NCI-H526 (cell line): ENCODE data around the gene ITGB6.
A peak's percentile ranks its signal among the peaks of the same experiment; 100 is the strongest.

Source experiments
- DNase-seq, 2 experiments: peaks; one replicate each; lab custom pipeline; 2025; lab: John Stamatoyannopoulos, UW

Gene ITGB6

GRCh38 chr2:160199683-160200389 lies at the start of gene ITGB6:
TSS of gene ITGB6 (minus strand) at chr2:160200272. CDS start at chr2:160200063, 209 bp downstream.
- DNase-seq = peak; percentile 40 to 56

DNA sequence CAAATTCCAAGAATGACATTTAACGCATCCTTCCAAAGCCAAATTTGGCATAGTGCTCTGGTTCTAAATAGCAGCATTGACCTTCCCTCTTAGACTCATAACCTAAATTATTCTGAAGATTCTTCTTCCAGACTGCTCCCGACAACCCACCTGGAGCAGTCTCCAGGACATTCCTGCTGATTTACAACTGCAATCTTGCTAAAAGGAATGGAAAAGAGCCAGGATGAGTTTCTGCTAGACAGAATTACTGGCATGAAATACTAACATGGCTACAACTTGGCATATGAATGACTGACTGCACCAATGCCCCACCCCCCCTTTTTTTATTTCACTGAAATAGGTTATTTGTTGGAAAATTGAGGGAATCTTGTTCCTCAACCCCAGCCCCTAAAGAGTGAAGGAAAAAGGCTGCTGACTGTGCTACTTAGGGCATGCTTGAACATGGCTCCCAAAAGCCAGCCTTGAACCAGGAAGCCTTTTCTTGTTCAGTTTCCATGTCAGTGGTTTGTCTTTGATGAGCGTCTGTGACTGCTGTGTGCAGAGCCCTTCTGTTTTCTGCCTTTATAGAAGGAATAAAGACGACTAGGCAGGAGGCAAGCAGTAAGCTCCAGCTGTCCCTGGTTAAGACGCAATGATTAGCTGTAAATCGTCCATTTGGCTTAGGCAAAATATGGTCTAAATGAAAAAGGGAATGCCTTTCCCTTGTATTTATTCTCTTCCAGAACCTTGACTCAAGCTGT lies 47.4 kb upstream of the ITGB6 start:
- no peak for DNase-seq

DNA sequence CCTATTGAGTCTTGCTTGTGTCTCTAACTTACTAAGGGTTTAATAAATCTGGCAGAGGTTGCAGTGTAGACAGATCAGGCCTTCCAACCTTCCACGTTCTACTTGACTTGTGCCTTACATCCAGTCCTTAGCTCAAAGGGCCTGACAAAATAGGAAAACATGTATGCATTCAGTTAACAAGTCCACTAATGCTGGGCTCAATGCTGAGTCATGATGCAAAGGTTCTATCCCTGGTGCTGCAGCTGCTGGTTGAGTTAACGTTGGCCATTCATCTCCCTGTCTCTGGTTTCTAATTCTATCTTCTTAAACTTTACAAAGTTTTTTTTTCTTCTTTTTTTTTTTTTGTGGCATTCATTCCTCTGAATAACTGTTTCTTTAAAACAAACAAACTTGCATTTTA lies 46.3 kb upstream of the ITGB6 start:
- no peak for DNase-seq

GRCh38 chr2:160245614-160246155 lies 45.6 kb upstream of the ITGB6 start:
- DNase-seq = no peak

DNA sequence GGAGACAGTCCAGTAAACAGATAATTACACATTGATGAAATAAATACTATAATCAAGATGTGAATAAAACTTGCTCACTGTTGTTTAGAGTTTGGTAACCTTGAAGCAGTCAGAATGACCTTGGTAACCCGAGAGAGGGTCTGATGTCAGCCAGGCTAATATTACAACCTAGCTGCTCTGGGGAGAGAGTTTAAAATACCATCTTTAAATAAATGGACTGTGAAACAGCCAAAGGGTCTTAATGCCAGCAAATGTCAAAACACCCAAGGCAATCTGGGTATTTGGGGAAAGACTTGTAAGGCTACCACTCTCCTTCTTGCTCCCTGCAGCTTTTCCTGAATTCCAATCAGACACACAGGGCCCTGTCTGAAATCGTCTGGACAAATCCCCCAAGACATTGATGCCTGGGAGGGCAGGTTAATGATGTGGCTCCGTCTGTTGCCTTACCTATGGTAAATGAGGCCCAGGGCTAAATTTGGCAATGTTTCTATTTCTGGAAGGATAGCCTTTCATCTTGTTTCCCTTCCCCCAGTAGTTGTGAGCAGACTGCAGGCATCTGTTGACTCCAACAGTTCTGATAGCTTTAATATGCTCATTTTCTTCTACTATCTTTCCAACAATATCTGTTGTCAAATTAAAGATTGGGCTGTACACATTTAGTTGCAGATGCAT lies 43.0 kb upstream of the ITGB6 start:
- no peak for DNase-seq

GRCh38 chr2:160241251-160242137 lies 41.4 kb upstream of the ITGB6 start:
- DNase-seq = no peak

- DNase-seq = no peak
These were observed 39.4 kb upstream of the ITGB6 start for GRCh38 chr2:160239436-160239835.

DNA sequence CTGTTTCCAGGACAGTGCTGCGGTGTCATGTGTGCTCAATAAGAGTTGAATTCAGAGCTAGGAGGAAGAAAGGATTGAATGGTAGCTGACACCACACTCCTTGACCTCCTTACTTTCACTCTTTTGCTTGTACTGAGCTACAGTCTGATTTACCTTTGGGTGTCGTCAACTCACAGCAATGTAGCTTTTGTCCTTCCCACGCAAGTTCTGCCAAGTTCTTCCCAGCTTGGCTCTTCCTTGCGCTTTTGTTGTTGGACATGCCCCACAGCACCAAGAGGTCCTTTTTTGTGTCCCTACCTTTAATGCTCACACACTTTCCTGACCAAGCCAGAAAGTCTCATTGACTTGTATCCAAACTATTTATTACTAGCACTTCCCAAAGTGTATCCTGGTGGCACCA lies 38.3 kb upstream of the ITGB6 start:
- DNase-seq = no peak

DNA sequence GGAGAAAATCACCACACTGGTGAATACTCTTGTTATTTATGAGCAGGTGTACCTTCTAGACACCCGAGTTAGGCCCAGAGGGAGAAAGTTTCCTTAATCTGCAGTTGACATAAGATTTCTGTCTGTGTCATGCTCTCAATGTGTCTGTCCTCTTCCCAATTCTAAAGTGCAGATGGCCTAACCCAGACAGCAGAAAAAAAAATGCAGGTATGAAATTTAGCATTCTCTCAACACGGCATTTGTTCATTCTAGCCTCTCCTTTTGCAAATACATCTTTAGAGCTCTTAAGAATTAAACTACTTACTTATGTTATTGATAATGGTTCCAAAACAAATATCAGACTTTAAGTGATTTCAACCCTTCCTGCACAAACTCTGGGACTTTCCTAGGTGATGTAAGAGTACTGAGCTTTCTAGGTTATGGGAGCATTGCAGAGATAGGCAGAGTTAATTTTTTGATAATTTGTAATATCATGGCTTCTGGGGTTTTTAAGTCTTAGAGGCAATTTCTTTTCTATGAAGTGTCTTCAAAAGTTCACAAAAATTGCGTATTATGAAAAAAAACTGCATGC lies 32.9 kb upstream of the ITGB6 start:
- no peak for DNase-seq

DNA sequence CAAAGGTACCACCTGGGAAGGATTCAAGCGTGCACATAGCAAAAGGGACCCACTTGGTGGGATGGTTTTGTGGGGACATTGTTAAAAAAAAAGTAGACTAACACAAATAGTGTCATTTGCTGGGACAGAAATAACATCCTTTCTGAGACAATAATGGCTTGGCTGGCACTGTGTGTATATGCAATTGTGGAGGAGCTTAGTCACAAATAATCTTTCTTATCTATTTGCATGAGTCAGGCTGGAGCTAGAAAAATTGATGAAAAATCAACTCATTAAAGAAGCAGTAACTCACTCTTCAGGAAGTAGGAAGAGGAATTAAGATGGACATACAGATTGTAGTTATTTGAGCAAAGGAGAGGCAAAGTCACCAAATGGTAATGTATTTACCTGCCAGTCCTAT lies 29.5 kb upstream of the ITGB6 start:
- no peak for DNase-seq

- no peak for DNase-seq
These were observed 28.3 kb upstream of the ITGB6 start for GRCh38 chr2:160228141-160228917.

- DNase-seq = no peak
These were observed 27.3 kb upstream of the ITGB6 start for GRCh38 chr2:160227293-160227915.

GRCh38 chr2:160226367-160226766 lies 26.3 kb upstream of the ITGB6 start:
- DNase-seq = no peak

- peak; percentile 69 to 82 for DNase-seq
These were observed 25.6 kb upstream of the ITGB6 start for GRCh38 chr2:160225722-160226121.

GRCh38 chr2:160224507-160224906 lies 24.4 kb upstream of the ITGB6 start:
- DNase-seq = no peak

DNA sequence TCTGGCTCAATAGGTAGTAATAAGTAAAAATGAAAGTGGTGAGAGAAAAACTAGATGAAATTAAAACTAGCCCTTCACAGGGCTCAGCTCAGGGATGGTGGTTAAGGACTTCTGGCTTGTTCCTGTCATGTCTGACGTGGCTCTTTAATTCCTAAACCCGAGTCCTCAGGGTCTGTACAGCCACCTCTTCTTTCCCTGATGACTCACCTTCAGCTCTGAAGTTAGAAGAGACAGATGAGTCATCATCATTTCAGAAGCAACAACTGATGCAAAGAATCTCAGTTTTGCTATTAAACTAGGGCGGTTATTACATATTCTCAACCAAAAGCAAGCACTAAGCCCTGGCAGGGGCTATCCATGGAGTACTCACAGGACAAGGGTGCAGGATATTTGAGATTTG lies 24.0 kb upstream of the ITGB6 start:
- DNase-seq = no peak

DNA sequence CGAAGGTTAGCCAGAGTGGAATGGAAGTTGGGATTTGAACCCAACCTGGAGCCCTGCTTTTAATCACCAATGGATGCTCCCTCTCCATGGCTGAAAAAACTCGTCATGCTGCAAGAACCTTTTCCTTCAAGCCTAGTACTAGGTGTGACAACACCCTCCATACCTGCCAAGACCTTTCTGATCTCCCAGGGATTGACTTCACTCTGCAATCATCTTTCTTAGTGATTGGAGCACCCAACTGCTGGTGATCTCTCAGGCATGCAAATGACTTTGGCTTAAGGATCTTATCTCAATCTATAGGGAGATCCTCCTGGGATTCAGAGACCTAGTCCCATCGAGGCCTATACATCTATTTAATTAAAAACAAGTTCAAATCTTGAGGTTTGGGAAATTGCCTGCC lies 23.5 kb upstream of the ITGB6 start:
- no peak for DNase-seq

GRCh38 chr2:160222546-160223283 lies 22.6 kb upstream of the ITGB6 start:
- DNase-seq = no peak
